Activated naive CD4-positive, alpha-beta T cell treated with anti-CD3 and anti-CD28 coated beads, Interleukin-2, amount 50 U/mL, for 24 hours (primary cell): ENCODE results near the gene ARPC5.
"Not testable (repeated sequence)": the region's sequence is repeated elsewhere in the genome, so short reads cannot be mapped to it uniquely, and the experiment has no call there.

Source experiments
- H3K27ac Mint-ChIP-seq: one replicate; pipeline ENCODE4 v1.8.0; 2021; ENCODE audit warnings: mild to moderate bottlenecking, mixed read lengths
- H3K27me3 Mint-ChIP-seq: one replicate; pipeline ENCODE4 v1.8.0; 2021; ENCODE audit warnings: mixed read lengths
- H3K36me3 Mint-ChIP-seq: one replicate; pipeline ENCODE4 v1.8.0; 2021; ENCODE audit warnings: mixed read lengths
- H3K4me1 Mint-ChIP-seq: one replicate; pipeline ENCODE4 v1.8.0; 2021; ENCODE audit warnings: mixed read lengths
- H3K4me3 Mint-ChIP-seq: one replicate; pipeline ENCODE4 v1.8.0; 2021; ENCODE audit warnings: mild to moderate bottlenecking, mixed read lengths
- H3K9me3 Mint-ChIP-seq: one replicate; pipeline ENCODE4 v1.8.0; 2021; ENCODE audit warnings: mixed read lengths

The ARPC5 gene

DNA sequence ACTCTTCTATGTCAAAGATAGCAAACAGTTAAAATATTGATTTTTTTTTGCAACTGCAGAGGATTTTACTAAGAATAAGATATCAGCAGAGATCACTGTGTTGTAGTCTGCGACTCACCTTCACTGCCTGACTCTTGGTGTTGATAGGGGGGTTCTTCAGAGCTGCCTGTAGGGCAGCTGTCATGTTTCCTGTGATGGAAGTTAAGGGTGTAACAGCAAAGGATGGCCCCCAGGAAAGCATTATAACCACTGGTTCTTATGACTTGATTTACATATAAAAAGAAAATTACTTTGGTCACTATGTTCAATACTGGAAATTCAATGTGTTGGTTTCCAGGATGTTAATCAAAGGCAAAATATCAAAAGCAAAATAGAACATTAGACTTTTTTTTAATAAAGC lies 2.6 kb downstream of the ARPC5 start:
- peak overlapping the region; percentile 52 for H3K27ac Mint-ChIP-seq

DNA sequence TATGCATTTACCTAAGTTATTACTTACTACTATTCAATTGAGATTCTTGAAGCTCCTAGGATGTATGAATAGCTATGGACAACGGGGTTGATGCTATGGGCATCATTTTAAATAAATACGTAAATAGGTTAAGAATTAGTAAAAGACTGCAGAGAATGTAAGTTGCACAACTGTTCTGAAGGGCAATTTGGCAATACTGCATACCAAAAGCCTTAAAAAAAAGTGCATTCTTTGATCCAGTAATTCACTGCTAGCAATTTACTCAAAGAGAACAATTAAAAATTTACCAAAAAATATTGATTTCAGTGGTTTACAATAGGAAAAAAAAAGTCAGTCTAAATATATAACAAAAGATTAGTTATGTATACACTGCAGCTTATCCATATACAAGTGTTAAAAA lies 3.5 kb downstream of the ARPC5 start:
- peak overlapping the region; percentile 66 for H3K4me3 Mint-ChIP-seq
- H3K27me3 Mint-ChIP-seq: no peaks in the 10 kb centered on the region
- no peak overlapping the region for H3K27ac Mint-ChIP-seq
- H3K36me3 Mint-ChIP-seq: peaks cover 19% of the 10 kb centered on the region
- H3K4me1 Mint-ChIP-seq: peaks cover 66% of the 10 kb centered on the region
- H3K9me3 Mint-ChIP-seq: no peaks in the 10 kb centered on the region

More for the DNA sequence above, 2.6 kb downstream of the ARPC5 start:
- peaks cover 68% of the 10 kb centered on the region for H3K4me1 Mint-ChIP-seq
- H3K9me3 Mint-ChIP-seq: no peaks in the 10 kb centered on the region
- H3K27me3 Mint-ChIP-seq: no peaks in the 10 kb centered on the region
- H3K4me3 Mint-ChIP-seq: peak overlapping the region; percentile 100
- peaks cover 19% of the 10 kb centered on the region for H3K36me3 Mint-ChIP-seq

DNA sequence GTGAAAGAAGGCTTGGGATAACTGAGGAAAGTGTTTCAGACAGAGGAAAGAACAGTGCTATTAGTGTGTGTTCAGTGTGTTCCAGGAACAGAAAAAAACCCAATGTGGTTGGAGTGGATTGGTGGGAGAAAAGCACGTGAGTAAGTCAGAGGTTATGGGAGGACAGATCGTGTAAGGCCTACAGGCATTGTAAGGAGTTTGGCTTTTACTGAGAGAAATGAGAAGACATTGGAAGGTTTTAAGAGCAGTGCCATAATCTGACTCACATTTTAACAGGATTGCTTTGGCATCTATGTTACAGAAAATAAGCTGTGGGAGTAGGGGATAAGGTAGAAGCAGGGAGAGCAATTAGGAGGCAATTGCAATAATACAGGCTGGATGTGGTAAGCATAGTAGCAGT lies 4.8 kb downstream of the ARPC5 start:
- Mint-ChIP-seq H3K4me3 (peak overlapping the region; percentile 48), H3K9me3 (no peaks in the 10 kb centered on the region), H3K36me3 (peaks cover 19% of the 10 kb centered on the region), H3K27me3 (no peaks in the 10 kb centered on the region), H3K27ac (peak overlapping the region; percentile 78), H3K4me1 (peaks cover 60% of the 10 kb centered on the region)

DNA sequence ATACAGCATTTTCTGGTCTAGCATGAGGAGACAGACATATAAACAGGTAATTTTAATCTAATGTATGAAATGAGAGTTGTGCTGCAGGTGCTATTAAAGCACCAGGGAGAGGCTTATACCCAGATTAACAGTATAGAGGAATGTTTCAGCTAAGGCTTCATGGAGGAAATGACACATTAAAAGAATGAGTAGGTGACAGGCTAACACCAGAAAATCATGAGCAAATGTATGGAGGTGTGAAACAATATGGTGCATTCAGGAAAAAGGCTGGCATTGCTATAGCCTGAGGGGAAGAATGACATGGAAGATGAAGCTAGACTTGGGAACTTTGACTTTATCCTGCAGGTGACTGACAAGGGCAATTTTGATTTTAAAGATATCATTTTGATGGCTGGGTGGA lies 7.0 kb downstream of the ARPC5 start:
- no peaks in the 10 kb centered on the region for H3K27me3 Mint-ChIP-seq
- no peaks in the 10 kb centered on the region for H3K9me3 Mint-ChIP-seq
- H3K36me3 Mint-ChIP-seq: peaks cover 24% of the 10 kb centered on the region
- peak overlapping the region; percentile 91 for H3K27ac Mint-ChIP-seq
- peaks cover 63% of the 10 kb centered on the region for H3K4me1 Mint-ChIP-seq
- H3K4me3 Mint-ChIP-seq: peak overlapping the region; percentile 47

DNA sequence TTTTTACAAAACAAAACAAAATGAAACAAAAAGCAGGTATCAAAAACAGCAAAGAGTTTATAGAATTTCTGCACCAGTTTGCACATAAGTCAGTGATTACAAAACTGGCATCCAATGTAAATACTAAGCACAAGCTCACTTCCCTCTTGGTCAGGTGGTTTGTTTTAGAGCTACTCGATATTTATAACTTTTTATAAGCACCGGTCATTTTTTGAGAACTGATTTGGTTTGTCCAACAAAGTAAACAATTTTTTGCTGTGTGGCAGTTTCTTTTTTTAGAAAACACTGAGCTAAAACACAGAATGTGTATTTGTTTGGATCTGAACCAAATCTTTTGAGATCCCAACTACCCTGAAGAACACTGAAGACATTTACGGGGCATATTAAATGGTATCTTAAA lies 9.3 kb downstream of the ARPC5 start:
- Mint-ChIP-seq H3K36me3 (peaks cover 26% of the 10 kb centered on the region), H3K27ac (peak overlapping the region; percentile 86), H3K4me1 (peaks cover 53% of the 10 kb centered on the region)
- not testable (repeated sequence) for H3K4me3 Mint-ChIP-seq, H3K27me3 Mint-ChIP-seq, H3K9me3 Mint-ChIP-seq

DNA sequence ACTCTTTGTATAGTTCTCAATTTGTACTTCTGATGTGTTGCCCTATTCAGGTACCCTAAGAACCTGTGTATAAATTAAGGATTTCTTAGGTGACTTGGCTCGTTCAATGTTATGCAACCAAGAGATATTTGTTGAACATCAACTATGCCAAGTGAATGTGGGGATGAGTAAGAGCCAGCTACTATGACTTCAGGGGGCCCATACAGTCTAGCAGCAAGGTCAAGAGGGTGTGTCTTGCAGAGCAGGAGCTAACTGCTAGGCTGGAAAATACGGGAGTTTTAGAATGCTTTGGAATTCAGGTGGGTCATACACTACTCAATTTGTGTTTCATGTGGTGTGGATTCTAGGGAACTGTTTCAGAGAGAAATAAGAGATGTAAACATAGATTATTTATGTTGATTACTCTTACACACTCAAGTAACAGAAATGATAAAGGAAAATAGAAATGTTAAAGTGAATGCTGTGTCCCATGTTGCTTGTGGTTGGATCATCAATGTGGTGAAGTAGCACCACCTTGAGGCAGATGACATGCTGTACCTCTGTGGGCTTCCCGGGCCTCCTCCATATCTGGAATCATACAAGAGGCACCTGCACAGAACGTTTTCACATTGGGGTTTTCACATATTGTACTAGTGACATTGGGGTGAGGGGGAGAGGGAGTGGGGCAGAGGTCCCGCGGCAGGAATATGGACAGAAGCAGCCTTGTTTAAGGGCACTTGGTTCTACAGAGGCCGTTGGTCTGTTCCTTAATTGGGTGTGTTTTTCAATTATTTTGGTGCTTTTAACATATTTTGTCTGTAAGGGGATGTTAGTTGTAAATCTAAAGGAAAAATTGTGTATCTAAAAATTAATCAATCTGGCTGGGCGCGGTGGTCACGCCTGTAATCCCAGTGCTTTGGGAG lies 12.4 kb downstream of the ARPC5 start:
- peaks cover 28% of the 10 kb centered on the region for H3K4me1 Mint-ChIP-seq
- H3K27me3 Mint-ChIP-seq: no peaks in the 10 kb centered on the region
- no peaks in the 10 kb centered on the region for H3K9me3 Mint-ChIP-seq
- H3K36me3 Mint-ChIP-seq: peaks cover 13% of the 10 kb centered on the region
- no peak overlapping the region for H3K4me3 Mint-ChIP-seq
- peak overlapping the region; percentile 85 for H3K27ac Mint-ChIP-seq

DNA sequence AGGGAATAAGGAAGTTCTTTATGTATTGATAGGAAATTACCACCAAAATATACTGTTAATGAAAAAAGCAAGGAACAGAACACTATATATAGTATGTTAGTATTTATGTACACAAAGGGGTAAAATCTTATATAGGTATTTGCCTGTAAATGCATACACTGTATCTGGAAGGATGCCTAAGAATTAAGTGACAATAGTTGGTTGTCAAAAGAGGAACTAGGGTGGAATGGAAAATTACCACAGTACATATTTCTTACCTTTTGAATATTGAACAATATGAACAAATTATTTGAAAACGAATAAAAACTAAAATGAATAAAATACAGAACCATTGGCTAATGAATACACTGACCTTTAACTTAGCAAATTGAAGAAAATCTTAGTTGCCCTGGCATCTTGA lies 13.6 kb downstream of the ARPC5 start:
- Mint-ChIP-seq H3K9me3 (no peaks in the 10 kb centered on the region), H3K27me3 (no peaks in the 10 kb centered on the region), H3K4me1 (peaks cover 27% of the 10 kb centered on the region), H3K36me3 (peaks cover 13% of the 10 kb centered on the region), H3K4me3 (no peak overlapping the region), H3K27ac (peak overlapping the region; percentile 51)

DNA sequence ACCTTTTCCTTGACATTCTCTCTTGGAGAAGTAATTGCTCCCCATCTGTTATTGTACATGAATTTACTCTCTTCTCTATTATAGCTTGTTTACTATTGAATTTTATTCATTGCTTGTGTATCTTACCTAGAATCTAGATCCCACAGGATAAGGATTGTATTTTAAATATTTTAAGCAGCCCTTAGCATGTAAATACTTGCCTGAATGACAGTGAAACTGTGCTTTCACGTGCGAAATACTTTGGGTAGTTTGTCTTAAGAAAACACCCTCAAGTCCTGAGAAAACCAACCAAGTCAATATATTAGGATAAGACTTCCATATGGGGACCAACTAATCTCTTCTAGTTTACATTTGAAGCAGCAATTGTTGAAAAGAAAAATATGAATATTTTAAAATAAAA lies 15.3 kb downstream of the ARPC5 start:
- Mint-ChIP-seq H3K4me1 (peaks cover 15% of the 10 kb centered on the region), H3K36me3 (peaks cover 10% of the 10 kb centered on the region), H3K27ac (peak overlapping the region; percentile 8), H3K4me3 (no peak overlapping the region), H3K9me3 (no peaks in the 10 kb centered on the region), H3K27me3 (no peaks in the 10 kb centered on the region)

DNA sequence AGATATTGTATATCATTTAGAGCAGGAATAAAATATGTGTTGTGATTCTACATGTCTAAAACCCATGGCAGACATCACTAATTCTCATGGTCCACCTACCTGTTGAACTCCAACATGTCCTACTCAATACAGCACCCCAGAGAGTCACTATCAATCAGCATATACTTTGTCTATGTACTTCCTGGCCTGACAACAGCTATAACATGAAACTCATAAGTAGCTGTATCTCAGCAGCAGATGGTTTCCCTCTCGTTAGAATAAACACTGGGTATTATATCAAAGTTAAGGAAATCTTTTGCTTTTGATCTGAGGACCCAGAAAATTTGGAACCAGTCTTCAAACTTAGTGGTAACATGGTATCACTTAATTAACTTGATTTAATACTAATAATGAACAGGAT lies 15.8 kb downstream of the ARPC5 start:
- Mint-ChIP-seq H3K4me3 (no peak overlapping the region), H3K27me3 (no peaks in the 10 kb centered on the region), H3K4me1 (peaks cover 13% of the 10 kb centered on the region), H3K9me3 (no peaks in the 10 kb centered on the region), H3K36me3 (peaks cover 7% of the 10 kb centered on the region), H3K27ac (peak overlapping the region; percentile 32)

DNA sequence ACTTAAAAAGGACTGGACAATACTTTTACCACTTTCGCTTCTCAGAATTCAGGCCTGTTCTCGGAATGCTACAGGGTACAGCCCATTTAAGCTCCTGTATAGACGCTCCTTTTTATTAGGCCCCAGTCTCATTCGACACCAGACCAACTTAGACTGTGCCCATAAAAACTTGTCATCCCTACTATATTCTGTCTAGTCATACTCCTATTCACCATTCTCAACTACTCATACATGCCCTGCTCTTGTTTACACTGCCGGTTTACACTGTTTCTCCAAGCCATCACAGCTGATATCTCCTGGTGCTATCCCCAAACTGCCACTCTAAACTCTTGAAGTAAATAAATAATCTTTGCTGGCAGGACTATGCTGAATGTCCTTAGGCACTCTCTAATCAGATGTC lies 17.4 kb downstream of the ARPC5 start:
- not testable (repeated sequence) for H3K4me3 Mint-ChIP-seq, H3K9me3 Mint-ChIP-seq, H3K27ac Mint-ChIP-seq, H3K36me3 Mint-ChIP-seq, H3K4me1 Mint-ChIP-seq, H3K27me3 Mint-ChIP-seq

DNA sequence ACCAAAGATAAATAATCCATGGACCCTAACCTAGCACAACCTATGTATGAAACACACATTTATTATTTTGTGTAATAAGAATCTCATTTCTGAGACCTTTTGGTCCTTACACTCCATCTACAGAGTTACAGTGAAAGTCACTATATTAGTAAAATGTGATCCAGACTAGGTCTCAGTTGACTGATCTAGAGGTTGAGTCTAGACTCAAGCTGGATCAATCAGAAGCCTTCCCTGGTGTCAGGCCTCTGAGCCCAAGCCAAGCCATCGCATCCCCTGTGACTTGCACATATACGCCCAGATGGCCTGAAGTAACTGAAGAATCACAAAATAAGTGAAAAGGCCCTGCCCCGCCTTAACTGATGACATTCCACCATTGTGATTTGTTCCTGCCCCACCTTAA lies 22.6 kb downstream of the ARPC5 start:
- not testable (repeated sequence) for H3K27me3 Mint-ChIP-seq, H3K9me3 Mint-ChIP-seq, H3K4me3 Mint-ChIP-seq, H3K4me1 Mint-ChIP-seq, H3K27ac Mint-ChIP-seq, H3K36me3 Mint-ChIP-seq

DNA sequence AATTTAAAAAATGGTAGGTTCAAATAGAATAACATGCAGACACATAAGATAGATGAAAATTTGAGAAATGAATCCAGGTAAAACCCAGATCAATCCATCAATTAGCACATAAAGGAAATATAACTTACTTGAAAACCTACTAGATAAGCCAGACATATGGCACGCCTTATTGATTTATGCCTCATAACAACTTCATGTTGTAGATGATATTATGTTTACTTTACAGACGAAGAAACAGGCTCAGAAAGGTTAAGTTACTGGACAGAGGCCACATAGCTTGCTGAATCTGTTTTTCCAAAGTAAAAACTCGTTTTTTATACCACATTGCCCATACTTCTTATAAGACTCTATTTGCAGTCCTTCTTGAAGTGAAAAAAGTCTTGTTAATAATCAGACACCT lies 23.2 kb downstream of the ARPC5 start:
- H3K4me1 Mint-ChIP-seq: no peaks in the 10 kb centered on the region
- peaks cover 2% of the 10 kb centered on the region for H3K27me3 Mint-ChIP-seq
- no peak overlapping the region for H3K4me3 Mint-ChIP-seq

DNA sequence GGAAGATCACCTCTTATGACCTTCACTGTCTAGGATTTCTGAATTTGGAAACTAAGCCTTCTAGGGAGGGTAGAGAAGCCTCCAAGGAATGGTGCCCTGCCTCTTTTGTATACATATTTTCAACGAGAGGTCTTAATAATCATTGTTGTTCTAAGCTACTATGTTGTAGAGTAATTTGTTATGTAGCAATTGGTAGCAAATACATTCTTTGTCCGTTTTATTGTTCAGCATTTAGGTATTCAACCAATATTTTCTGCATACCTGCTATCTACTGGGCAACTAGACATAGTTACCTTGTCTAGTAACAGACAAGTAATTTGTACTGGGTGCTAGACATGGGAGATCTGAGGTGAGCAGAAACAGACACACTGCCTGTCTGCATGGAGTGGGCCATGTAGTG lies 24.6 kb downstream of the ARPC5 start:
- Mint-ChIP-seq H3K36me3 (peaks cover 2% of the 10 kb centered on the region), H3K9me3 (no peaks in the 10 kb centered on the region), H3K27me3 (peaks cover 2% of the 10 kb centered on the region), H3K27ac (no peak overlapping the region), H3K4me1 (no peaks in the 10 kb centered on the region), H3K4me3 (no peak overlapping the region)

More for the DNA sequence above, 23.2 kb downstream of the ARPC5 start:
- Mint-ChIP-seq H3K9me3 (no peaks in the 10 kb centered on the region), H3K27ac (no peak overlapping the region), H3K36me3 (peaks cover 2% of the 10 kb centered on the region)

DNA sequence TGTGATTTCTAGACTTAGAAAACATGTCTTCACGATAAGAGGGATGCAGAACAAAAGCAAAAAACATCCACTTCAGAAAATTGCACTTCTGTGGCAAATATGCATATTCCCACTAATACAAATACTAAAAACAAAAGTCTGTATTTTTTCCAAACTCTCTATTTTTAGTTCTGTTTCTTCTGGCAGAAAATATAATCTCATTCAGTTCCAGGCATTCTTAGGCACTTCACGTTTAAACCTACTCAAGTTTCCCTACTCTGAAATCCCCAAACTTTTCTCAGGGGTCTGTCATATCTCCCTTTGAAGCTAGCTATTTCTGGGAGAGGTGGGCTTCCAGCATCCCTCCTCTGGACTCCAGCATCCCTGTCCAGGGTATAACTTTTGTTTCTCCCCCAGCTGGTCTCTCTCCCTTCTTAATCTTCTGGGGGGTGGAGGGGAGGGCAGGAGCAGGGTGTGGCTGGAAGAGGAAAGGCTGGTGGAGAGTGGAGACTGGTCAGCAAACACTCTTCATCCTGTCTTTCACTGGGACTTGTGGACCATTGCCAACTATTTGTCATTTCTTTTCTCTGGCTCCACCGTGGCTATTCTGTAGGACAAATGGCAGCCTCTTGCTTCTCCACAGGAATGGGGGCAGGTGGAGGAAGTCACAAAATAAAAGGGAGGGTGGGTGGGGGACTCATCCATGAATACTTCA lies 25.7 kb downstream of the ARPC5 start:
- no peak overlapping the region for H3K27ac Mint-ChIP-seq
- H3K4me1 Mint-ChIP-seq: no peaks in the 10 kb centered on the region
- H3K27me3 Mint-ChIP-seq: peaks cover 2% of the 10 kb centered on the region
- H3K9me3 Mint-ChIP-seq: no peaks in the 10 kb centered on the region
- peaks cover 2% of the 10 kb centered on the region for H3K36me3 Mint-ChIP-seq
- no peak overlapping the region for H3K4me3 Mint-ChIP-seq

DNA sequence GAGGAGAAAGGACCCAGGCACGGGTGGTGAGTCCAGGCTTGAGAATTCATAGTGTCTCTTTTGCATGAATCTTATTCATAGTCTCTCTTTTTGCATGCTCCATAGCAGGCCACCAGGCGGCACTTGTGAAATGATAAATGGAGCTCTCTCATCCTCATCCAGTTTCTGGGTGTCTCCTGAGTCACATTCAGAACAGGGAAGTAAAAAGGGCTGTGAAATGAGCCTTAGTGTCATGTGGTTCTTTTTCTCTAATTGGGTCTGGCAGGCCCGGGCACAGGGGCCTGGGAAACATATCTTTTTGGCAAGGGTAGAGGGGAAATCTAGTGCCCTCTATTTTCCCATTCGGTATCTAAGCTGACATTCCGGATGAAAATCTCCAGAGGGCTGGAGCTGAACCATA lies 26.3 kb downstream of the ARPC5 start:
- no peaks in the 10 kb centered on the region for H3K9me3 Mint-ChIP-seq
- peaks cover 2% of the 10 kb centered on the region for H3K36me3 Mint-ChIP-seq
- H3K27me3 Mint-ChIP-seq: peaks cover 2% of the 10 kb centered on the region
- H3K4me3 Mint-ChIP-seq: no peak overlapping the region
- H3K27ac Mint-ChIP-seq: no peak overlapping the region
- no peaks in the 10 kb centered on the region for H3K4me1 Mint-ChIP-seq

DNA sequence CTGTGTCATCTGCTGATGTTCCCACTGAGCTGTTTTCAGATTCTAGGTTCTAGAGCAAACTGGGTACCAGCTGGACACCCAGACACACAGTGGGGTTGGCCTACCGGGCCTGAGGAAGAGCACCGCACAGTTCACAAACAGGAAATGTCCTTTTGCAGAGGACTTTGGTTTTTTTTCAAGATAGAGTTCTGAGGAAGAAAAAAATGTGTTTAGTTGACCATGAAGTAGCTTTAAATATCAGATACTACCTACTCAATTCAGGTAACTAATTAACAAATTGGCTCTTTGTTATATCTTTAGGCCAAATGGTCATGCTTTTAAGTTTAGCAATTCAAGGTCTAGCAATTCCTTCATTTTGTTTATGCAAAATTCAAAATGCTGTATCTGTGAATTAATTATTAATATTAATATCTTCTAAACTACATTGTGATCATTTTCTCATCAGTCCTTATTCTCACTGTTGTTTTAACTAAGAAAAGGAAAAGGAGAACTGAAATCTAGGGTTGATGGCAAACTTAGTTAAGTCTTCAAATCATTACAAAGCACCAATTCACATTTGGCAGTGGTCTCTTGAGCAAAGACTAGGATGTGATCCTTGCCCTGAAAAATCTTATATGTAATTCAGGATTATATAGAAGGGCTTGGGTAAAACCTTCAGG lies 28.1 kb downstream of the ARPC5 start:
- Mint-ChIP-seq H3K9me3 (no peaks in the 10 kb centered on the region), H3K4me3 (no peak overlapping the region), H3K36me3 (peaks cover 2% of the 10 kb centered on the region), H3K4me1 (no peaks in the 10 kb centered on the region), H3K27me3 (peaks cover 2% of the 10 kb centered on the region), H3K27ac (no peak overlapping the region)
